Spleen (tissue), 3 donors: Measurements from ENCODE around the gene KCNK4.

Source experiments
- POLR2A ChIP-seq, 3 donors: fragments of 450-650 bp; IDR thresholded peaks; one replicate each; pipeline ENCODE4 v1.5.1; 2017; ENCODE audit warnings: antibody characterized with exemption in 3 of 3, mild to moderate bottlenecking in 1 of 3
- POLR2AphosphoS5 ChIP-seq, 3 donors: sonication (generic); formaldehyde crosslinking; IDR thresholded peaks; one replicate each; pipeline ENCODE4 v1.5.1; 2017; ENCODE audit warnings: antibody characterized with exemption in 3 of 3

- TF ChIP-seq POLR2A (IDR thresholded peaks at IDR 0.05), result no peak
- peak in 1 of 3 donors; percentile 7 for TF ChIP-seq POLR2AphosphoS5 (IDR thresholded peaks at IDR 0.05)
These were observed 32.1 kb upstream of the KCNK4 start for GRCh38 chr11:64258946-64259532.
